ENCODE measurements around the gene HIVEP1. TPM values are rescaled to one million over a fixed set of nuclear protein-coding genes. Genes with fewer than 3 reads are reported as not detected.

The HIVEP1 gene
- total RNA-seq, 1 donor from 2014 or later: 35.7 TPM

DNA sequence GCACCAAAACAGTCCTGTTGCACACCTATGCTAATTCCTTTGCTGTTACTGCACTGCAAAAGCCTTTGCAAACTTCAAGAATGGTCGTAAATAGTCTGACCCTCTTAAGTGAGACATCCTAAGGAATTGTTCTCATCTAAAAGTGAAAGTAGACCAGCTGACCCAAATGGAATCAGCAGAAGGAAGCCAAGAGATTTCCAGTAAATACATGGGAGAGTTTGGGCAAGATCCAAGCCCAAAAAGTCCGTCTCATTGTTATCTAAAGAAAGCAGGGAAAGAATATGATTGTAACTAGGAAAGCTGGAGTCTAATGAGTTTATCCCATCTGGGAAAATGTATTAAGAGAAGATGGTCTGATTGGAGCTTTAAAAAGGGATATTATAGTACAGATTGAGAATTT is 43.0 kb upstream of the HIVEP1 start:
- Mint-ChIP-seq H3K27me3 (peaks cover 5% of the 10 kb centered on the region), H3K27ac (no peak overlapping the region), H3K9me3 (ENCODE audit: low read depth) (no peaks in the 10 kb centered on the region), H3K36me3 (ENCODE audit: insufficient read depth) (no peaks in the 10 kb centered on the region), H3K4me3 (ENCODE audit: low read depth) (no peak overlapping the region), H3K4me1 (ENCODE audit: low read depth) (no peaks in the 10 kb centered on the region)
- DNase-seq (ENCODE audit: low spot score, unreplicated experiment): no peak
- TF ChIP-seq, protein P1, sequence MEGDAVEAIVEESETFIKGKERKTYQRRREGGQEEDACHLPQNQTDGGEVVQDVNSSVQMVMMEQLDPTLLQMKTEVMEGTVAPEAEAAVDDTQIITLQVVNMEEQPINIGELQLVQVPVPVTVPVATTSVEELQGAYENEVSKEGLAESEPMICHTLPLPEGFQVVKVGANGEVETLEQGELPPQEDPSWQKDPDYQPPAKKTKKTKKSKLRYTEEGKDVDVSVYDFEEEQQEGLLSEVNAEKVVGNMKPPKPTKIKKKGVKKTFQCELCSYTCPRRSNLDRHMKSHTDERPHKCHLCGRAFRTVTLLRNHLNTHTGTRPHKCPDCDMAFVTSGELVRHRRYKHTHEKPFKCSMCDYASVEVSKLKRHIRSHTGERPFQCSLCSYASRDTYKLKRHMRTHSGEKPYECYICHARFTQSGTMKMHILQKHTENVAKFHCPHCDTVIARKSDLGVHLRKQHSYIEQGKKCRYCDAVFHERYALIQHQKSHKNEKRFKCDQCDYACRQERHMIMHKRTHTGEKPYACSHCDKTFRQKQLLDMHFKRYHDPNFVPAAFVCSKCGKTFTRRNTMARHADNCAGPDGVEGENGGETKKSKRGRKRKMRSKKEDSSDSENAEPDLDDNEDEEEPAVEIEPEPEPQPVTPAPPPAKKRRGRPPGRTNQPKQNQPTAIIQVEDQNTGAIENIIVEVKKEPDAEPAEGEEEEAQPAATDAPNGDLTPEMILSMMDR (IDR thresholded peaks at IDR 0.05; ENCODE audit: unreplicated experiment): no peak

DNA sequence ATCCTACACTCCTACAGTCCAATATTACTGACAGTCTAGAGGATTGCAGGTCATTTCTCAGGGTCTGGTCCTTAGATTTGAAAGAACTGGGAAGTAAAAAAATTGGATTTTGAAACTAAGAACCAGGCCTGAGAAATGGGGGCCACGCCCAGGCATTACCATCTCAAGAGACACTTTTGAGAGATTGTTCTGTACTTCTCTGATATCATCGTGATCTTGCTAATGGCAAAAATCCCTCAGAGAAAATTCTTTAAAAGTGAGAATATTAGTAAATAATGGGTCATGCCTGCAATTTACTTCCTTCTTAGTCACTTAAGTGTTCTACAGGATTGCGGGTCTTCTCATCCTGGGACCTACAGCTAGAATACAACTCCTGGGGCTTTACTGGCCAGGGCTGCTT is 42.0 kb upstream of the HIVEP1 start:
- Mint-ChIP-seq H3K27me3 (peaks cover 5% of the 10 kb centered on the region), H3K9me3 (ENCODE audit: low read depth) (no peaks in the 10 kb centered on the region), H3K4me3 (ENCODE audit: low read depth) (no peak overlapping the region), H3K36me3 (ENCODE audit: insufficient read depth) (no peaks in the 10 kb centered on the region), H3K4me1 (ENCODE audit: low read depth) (no peaks in the 10 kb centered on the region), H3K27ac (no peak overlapping the region)
- DNase-seq (ENCODE audit: low spot score, unreplicated experiment): no peak
- TF ChIP-seq, protein P1 (IDR thresholded peaks at IDR 0.05; ENCODE audit: unreplicated experiment): no peak

DNA sequence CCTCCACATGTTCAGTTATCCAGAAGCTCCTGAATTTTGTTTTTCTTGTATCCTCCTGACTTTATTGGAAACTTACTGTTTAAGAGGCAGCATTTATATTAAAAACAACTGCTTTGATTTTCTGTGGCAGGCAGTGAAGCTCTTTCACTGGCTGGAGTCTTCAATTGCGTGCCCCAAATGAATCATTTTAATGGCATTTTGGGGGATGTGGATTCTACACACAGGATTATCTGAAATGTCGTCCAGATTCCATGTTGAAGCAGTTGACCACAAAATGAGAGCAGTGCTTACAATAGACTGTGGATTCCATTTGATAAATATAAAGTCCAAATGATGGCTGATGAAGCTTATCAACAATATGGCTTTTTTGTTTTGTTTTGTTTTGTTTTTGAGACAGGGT is 41.0 kb upstream of the HIVEP1 start:
- Mint-ChIP-seq H3K4me3 (ENCODE audit: low read depth) (no peak overlapping the region), H3K36me3 (ENCODE audit: insufficient read depth) (no peaks in the 10 kb centered on the region), H3K27ac (no peak overlapping the region), H3K4me1 (ENCODE audit: low read depth) (no peaks in the 10 kb centered on the region), H3K9me3 (ENCODE audit: low read depth) (no peaks in the 10 kb centered on the region), H3K27me3 (peaks cover 5% of the 10 kb centered on the region)
- no peak for DNase-seq (ENCODE audit: low spot score, unreplicated experiment)
- TF ChIP-seq, protein P1 (IDR thresholded peaks at IDR 0.05; ENCODE audit: unreplicated experiment): no peak

DNA sequence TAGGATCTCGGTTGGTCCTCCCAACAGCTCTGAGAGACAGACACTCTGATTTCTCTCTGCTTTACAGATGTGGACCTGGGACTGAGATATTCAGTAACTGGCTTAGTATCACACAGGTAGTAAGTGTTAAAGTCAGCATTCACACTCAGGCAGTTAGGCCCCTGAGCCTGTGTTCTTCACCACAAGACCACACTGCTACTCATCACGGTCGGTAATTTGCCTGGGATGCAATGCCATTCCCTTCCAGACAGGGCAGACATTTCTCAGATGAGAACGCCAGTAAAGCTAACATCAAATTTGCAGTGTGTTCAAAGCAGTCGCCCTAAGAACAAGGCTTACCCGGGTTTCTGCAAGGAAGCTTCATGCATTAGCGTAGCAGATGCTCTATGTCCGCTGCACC is 39.8 kb upstream of the HIVEP1 start:
- H3K4me1 Mint-ChIP-seq (ENCODE audit: low read depth): no peaks in the 10 kb centered on the region
- H3K4me3 Mint-ChIP-seq (ENCODE audit: low read depth): no peak overlapping the region
- peaks cover 5% of the 10 kb centered on the region for H3K27me3 Mint-ChIP-seq
- TF ChIP-seq, protein P1 (IDR thresholded peaks at IDR 0.05; ENCODE audit: unreplicated experiment): no peak
- no peaks in the 10 kb centered on the region for H3K9me3 Mint-ChIP-seq (ENCODE audit: low read depth)
- no peaks in the 10 kb centered on the region for H3K36me3 Mint-ChIP-seq (ENCODE audit: insufficient read depth)
- DNase-seq (ENCODE audit: low spot score, unreplicated experiment): no peak
- H3K27ac Mint-ChIP-seq: no peak overlapping the region

DNA sequence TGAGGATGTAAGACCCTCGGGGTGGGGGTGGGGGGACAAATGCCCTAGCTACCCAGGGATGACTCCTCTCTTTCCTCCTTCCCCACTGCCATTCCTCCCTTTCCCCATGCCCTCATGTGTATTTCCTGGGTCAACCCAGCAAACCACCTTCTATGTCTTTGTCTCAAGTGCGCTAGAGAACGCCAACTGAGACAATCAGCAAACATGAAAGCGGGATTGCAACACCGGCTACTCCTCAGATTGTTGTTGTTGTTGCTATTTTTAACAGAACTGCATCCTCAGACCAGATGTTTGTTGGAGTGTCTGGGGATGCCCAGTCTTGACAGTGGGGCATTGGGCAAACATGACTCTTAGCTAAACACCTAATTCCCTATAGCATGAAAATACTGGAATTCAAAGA is 39.3 kb upstream of the HIVEP1 start:
- H3K27ac Mint-ChIP-seq: no peak overlapping the region
- no peaks in the 10 kb centered on the region for H3K4me1 Mint-ChIP-seq (ENCODE audit: low read depth)
- no peaks in the 10 kb centered on the region for H3K9me3 Mint-ChIP-seq (ENCODE audit: low read depth)
- no peak for DNase-seq (ENCODE audit: low spot score, unreplicated experiment)
- TF ChIP-seq, protein P1 (IDR thresholded peaks at IDR 0.05; ENCODE audit: unreplicated experiment): no peak
- peaks cover 5% of the 10 kb centered on the region for H3K27me3 Mint-ChIP-seq
- no peaks in the 10 kb centered on the region for H3K36me3 Mint-ChIP-seq (ENCODE audit: insufficient read depth)
- H3K4me3 Mint-ChIP-seq (ENCODE audit: low read depth): no peak overlapping the region
